Smooth muscle cell (in vitro differentiated cells): ENCODE measurements around the gene PPP2R2C. TPM values are rescaled to one million over a fixed set of nuclear protein-coding genes. Genes with fewer than 3 reads are reported as not detected.

Experiments used
- DNase-seq: peaks from one replicate; lab custom pipeline; 2025; ENCODE audit not compliant: unreplicated experiment; lab: John Stamatoyannopoulos, UW
- H2AFZ ChIP-seq: fragments of 200-600 bp; sonication (generic); 2 replicates; pipeline ENCODE4 v1.6.0; 2016; ENCODE audit warnings: antibody characterized with exemption, low read depth, mild to moderate bottlenecking
- H3F3A ChIP-seq: fragments of 200-600 bp; sonication (generic); 2 replicates; pipeline ENCODE4 v1.6.0; 2017; ENCODE audit warnings: antibody characterized with exemption, low read depth
- H3K27ac ChIP-seq: fragments of 200-600 bp; sonication (generic); 2 replicates; pipeline ENCODE4 v1.5.1; 2016; ENCODE audit warnings: low read depth, mild to moderate bottlenecking
- H3K27me3 ChIP-seq: fragments of 200-600 bp; sonication (generic); 2 replicates; pipeline ENCODE4 v1.6.1; 2016; ENCODE audit warnings: low read depth, mild to moderate bottlenecking
- H3K36me3 ChIP-seq: fragments of 200-600 bp; sonication (generic); 2 replicates; pipeline ENCODE4 v1.5.1; 2016; ENCODE audit warnings: low read depth
- H3K4me1 ChIP-seq: fragments of 200-600 bp; sonication (generic); 2 replicates; pipeline ENCODE4 v1.5.1; 2016; ENCODE audit warnings: low read depth
- H3K4me2 ChIP-seq: fragments of 200-600 bp; sonication (generic); 2 replicates; pipeline ENCODE4 v1.6.0; 2016; ENCODE audit warnings: mild to moderate bottlenecking
- H3K4me3 ChIP-seq: fragments of 200-600 bp; sonication (generic); 2 replicates; pipeline ENCODE4 v1.5.1; 2016; ENCODE audit warnings: mild to moderate bottlenecking
- H3K79me2 ChIP-seq: fragments of 200-600 bp; sonication (generic); 2 replicates; pipeline ENCODE4 v1.6.0; 2016; ENCODE audit warnings: low read depth, mild to moderate bottlenecking
- H3K9ac ChIP-seq: fragments of 200-600 bp; sonication (generic); 2 replicates; pipeline ENCODE4 v1.6.0; 2016; ENCODE audit warnings: low read depth
- H3K9me3 ChIP-seq: fragments of 200-600 bp; sonication (generic); replicated peaks from 2 replicates; pipeline ENCODE4 v1.5.1; 2016; ENCODE audit warnings: low read depth
- H4K20me1 ChIP-seq: fragments of 200-600 bp; sonication (generic); 2 replicates; pipeline ENCODE4 v1.6.0; 2016; ENCODE audit warnings: low read depth
- WGBS: methylation state at CpG from one replicate; pipeline ENCODE4 v1.1.7; 2016; ENCODE audit warnings: low lambda C conversion rate; 5-methylcytosine and 5-hydroxymethylcytosine counted together
- polyA plus RNA-seq: library from polyadenylated mRNA; unstranded; fragments of >200 nt; fragmentation: Nextera tagmentation; extraction: Ambion mirVana; gene quantifications from 2 replicates; pipeline ENCODE4 v1.2.1, GENCODE V29; 2016
- total RNA-seq: library from RNA; depleted of rRNA; stranded (reverse); fragments of >200 nt; gene quantifications from 2 replicates; pipeline ENCODE4 v1.2.3, GENCODE V29; 2014
- TF ChIP-seq, protein P1 (sequence below): fragments of 200-600 bp; sonication (generic); IDR thresholded peaks from 2 replicates; pipeline ENCODE4 v1.5.1; 2017; ENCODE audit warnings: borderline replicate concordance, mild to moderate bottlenecking, antibody characterized with exemption; ENCODE audit not compliant: insufficient read depth, poor library complexity, severe bottlenecking

Gene PPP2R2C
- total and polyA plus RNA-seq, 2 experiments from 2014 or later: 0.54 to 1.8 TPM

DNA sequence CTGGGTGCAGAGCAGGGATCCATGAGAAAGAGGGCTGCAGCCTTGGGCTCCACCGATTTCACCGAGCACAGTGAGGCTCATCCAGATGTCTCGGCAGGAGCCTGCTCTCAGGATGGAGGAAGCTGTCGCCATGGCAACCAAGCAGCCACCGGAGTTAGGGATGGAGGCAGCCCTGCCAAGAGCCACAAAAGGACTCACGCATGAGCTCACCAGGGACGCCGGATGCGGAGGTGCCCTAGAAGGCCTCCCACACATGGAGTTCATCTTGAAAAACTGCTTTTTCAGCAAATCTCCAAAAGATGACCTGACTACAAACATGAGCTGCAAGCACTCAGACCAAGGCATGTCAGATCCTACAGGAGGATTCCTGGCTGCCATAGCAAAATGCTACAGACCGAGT lies 112.0 kb downstream of the PPP2R2C start:
- Histone ChIP-seq H2AFZ (no peak overlapping the region), H3K4me2 (no peak overlapping the region), H3K27ac (no peak overlapping the region), H3K4me1 (no peaks in the 10 kb centered on the region), H3K4me3 (no peak overlapping the region), H3F3A (no peaks in the 10 kb centered on the region), H3K9ac (no peak overlapping the region), H3K36me3 (no peaks in the 10 kb centered on the region), H3K79me2 (no peaks in the 10 kb centered on the region), H4K20me1 (no peaks in the 10 kb centered on the region), H3K27me3 (no peaks in the 10 kb centered on the region), H3K9me3 (no peaks in the 10 kb centered on the region)
- TF ChIP-seq, protein P1, sequence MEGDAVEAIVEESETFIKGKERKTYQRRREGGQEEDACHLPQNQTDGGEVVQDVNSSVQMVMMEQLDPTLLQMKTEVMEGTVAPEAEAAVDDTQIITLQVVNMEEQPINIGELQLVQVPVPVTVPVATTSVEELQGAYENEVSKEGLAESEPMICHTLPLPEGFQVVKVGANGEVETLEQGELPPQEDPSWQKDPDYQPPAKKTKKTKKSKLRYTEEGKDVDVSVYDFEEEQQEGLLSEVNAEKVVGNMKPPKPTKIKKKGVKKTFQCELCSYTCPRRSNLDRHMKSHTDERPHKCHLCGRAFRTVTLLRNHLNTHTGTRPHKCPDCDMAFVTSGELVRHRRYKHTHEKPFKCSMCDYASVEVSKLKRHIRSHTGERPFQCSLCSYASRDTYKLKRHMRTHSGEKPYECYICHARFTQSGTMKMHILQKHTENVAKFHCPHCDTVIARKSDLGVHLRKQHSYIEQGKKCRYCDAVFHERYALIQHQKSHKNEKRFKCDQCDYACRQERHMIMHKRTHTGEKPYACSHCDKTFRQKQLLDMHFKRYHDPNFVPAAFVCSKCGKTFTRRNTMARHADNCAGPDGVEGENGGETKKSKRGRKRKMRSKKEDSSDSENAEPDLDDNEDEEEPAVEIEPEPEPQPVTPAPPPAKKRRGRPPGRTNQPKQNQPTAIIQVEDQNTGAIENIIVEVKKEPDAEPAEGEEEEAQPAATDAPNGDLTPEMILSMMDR: no peak
- WGBS: 64% methylated on average over 10 of the region's 10 CpGs
- DNase-seq: no peak

DNA sequence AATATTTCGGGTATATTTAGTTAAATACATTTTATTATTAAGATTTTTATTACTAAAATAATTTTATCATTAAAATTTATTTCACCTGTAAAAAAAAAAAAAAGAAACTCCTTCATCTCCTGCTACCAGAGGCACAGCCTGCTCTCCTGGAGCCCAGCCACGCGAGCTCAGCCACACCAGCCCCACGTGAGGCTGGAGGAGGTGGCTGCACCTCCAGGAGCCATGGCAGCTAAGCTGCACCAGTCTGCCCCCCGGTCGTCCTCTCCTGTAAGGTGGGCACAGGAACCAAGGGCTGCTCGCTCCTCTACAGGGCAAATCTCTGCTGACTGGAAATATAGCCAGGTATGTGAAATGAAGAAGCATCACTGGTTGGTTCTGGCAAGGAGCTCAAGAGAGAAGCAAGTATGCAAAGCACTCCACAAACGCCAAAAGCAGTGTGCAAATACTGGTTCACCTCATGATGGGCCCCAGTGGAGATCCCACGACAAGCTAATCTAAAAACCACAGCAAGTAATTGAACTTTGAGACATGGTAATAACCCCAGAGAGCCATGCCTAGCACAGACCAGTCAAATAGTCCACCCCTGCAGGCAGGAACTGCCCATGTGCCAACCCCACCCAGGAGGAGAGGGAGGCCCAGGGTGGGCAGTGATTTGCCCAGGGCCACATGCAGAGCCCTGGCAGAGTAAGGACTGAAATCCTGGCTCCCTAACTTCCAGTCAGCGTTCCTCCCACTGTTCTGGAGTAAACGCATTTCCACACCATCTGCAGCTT lies 112.7 kb downstream of the PPP2R2C start:
- H3F3A ChIP-seq: no peaks in the 10 kb centered on the region
- DNase-seq: no peak
- H3K9me3 ChIP-seq: no peaks in the 10 kb centered on the region
- no peaks in the 10 kb centered on the region for H4K20me1 ChIP-seq
- H3K79me2 ChIP-seq: no peaks in the 10 kb centered on the region
- H3K4me2 ChIP-seq: no peak overlapping the region
- 80% methylated on average over 11 of the region's 11 CpGs for WGBS
- no peak overlapping the region for H3K9ac ChIP-seq
- TF ChIP-seq, protein P1: no peak
- no peak overlapping the region for H2AFZ ChIP-seq
- H3K36me3 ChIP-seq: no peaks in the 10 kb centered on the region
- no peak overlapping the region for H3K27ac ChIP-seq
- H3K27me3 ChIP-seq: no peaks in the 10 kb centered on the region
- no peaks in the 10 kb centered on the region for H3K4me1 ChIP-seq
- no peak overlapping the region for H3K4me3 ChIP-seq

GRCh38 chr4:6357476-6357875 lies 114.9 kb downstream of the PPP2R2C start:
- H3K27ac ChIP-seq: no peak overlapping the region
- H3K9ac ChIP-seq: no peak overlapping the region
- TF ChIP-seq, protein P1: no peak
- H3F3A ChIP-seq: no peaks in the 10 kb centered on the region
- DNase-seq: no peak
- no peaks in the 10 kb centered on the region for H3K4me1 ChIP-seq
- H3K27me3 ChIP-seq: no peaks in the 10 kb centered on the region
- no peaks in the 10 kb centered on the region for H3K36me3 ChIP-seq
- WGBS: 89% methylated on average over 6 of the region's 6 CpGs
- H4K20me1 ChIP-seq: no peaks in the 10 kb centered on the region
- H3K4me3 ChIP-seq: no peak overlapping the region
- H3K4me2 ChIP-seq: no peak overlapping the region
- H3K9me3 ChIP-seq: no peaks in the 10 kb centered on the region
- no peaks in the 10 kb centered on the region for H3K79me2 ChIP-seq
- no peak overlapping the region for H2AFZ ChIP-seq

GRCh38 chr4:6356076-6356560 lies 116.3 kb downstream of the PPP2R2C start:
- no peak overlapping the region for H3K4me2 ChIP-seq
- no peaks in the 10 kb centered on the region for H4K20me1 ChIP-seq
- no peaks in the 10 kb centered on the region for H3K36me3 ChIP-seq
- H3K79me2 ChIP-seq: no peaks in the 10 kb centered on the region
- DNase-seq: no peak
- no peak overlapping the region for H2AFZ ChIP-seq
- H3F3A ChIP-seq: no peaks in the 10 kb centered on the region
- H3K4me1 ChIP-seq: no peaks in the 10 kb centered on the region
- H3K4me3 ChIP-seq: no peak overlapping the region
- TF ChIP-seq, protein P1: no peak
- H3K9me3 ChIP-seq: no peaks in the 10 kb centered on the region
- no peaks in the 10 kb centered on the region for H3K27me3 ChIP-seq
- no peak overlapping the region for H3K27ac ChIP-seq
- H3K9ac ChIP-seq: no peak overlapping the region
- WGBS: 88% methylated on average over 11 of the region's 11 CpGs
